RPMI8226 (cell line): ENCODE data around the gene MTCH1.

ENCODE experiments used
- DNase-seq: peaks from one replicate; pipeline ENCODE4 v3.0.0-alpha.2; 2015

Gene MTCH1

GRCh38 chr6:36969988-36970891, 15.8 kb downstream of the MTCH1 start:
- no peak for DNase-seq

GRCh38 chr6:36969240-36969691, 16.7 kb downstream of the MTCH1 start:
- no peak for DNase-seq

DNA sequence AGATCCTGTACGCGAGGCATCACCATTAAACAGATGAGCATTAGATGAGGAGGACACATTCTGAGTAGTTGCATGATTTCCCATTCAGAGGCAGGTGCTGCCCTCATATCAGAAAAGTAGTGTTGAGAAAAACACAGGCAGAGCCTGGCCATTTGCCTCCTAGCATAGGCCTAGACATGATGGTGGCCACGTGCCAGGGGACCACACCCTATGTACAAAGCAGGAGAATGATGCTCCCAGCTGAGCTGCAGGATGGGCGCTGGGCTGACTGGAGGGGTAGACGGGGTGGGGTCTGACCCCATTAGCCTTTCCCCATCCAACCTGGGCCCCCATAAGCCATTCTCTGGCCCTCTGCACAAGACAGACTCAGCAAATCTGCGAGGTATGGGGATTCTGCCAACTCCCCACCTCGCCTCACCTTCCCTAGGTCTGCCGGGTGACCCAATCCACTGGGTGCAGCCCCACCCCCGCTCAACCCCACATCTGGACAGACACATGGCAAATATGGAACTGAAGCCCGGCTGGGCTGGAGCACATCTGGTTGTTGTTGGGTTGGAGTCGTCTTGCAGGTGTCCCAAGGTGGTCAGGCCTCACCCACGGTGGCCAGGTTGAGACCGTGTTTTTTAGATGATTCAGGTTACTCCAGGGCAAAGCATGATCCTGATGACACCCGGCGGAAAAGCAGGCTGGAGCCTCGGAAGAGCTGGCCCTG, 17.6 kb downstream of the MTCH1 start:
- DNase-seq = no peak

GRCh38 chr6:36967757-36968156, 18.2 kb downstream of the MTCH1 start:
- no peak for DNase-seq

GRCh38 chr6:36967301-36967700, 18.7 kb downstream of the MTCH1 start:
- no peak for DNase-seq

GRCh38 chr6:36964908-36965307, 21.1 kb downstream of the MTCH1 start:
- DNase-seq = no peak

DNA sequence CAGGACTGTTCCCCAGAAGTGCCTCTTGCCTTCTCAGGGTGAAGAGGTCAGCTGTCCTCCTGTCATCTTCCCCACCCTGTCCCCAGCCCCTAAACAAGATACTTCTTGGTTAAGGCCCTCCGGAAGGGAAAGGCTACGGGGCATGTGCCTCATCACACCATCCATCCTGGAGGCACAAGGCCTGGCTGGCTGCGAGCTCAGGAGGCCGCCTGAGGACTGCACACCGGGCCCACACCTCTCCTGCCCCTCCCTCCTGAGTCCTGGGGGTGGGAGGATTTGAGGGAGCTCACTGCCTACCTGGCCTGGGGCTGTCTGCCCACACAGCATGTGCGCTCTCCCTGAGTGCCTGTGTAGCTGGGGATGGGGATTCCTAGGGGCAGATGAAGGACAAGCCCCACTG, 21.6 kb downstream of the MTCH1 start:
- DNase-seq = no peak

DNA sequence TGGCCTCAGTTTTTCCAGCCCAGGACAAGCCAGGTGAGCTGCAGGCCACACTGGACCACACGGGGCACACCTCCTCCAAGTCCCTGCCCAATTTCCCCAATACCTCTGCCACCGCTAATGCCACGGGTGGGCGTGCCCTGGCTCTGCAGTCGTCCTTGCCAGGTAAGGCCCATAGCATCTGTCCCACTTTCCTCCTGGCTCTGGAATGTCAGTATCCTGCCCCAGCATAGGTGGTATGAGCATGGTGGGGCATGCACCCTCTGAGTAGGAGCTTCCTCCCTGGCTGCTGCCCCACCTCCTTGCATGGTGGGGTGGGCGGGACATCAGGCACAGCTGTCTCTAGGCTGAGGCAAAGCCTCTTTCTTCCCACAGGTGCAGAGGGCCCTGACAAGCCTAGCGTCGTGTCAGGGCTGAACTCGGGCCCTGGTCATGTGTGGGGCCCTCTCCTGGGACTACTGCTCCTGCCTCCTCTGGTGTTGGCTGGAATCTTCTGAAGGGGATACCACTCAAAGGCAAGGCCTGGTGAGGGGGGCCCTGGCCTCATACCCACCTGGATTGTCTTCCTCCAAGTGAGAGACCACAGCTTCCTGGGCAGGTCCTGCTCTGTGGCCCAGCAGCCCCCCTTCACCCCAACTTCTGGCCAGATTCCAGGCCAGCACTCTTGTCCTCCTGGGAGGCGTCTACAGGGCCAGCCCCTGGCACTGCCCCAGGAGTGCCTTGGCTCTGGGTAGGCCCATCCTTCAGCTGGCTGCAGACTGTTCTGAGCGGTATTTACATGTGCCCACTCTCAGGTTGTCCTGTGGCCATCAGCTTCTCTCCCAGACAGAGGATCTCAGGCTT, 22.3 kb downstream of the MTCH1 start:
- peak; percentile 94 for DNase-seq

GRCh38 chr6:36962874-36963273, 23.1 kb downstream of the MTCH1 start:
- DNase-seq = peak; percentile 38

DNA sequence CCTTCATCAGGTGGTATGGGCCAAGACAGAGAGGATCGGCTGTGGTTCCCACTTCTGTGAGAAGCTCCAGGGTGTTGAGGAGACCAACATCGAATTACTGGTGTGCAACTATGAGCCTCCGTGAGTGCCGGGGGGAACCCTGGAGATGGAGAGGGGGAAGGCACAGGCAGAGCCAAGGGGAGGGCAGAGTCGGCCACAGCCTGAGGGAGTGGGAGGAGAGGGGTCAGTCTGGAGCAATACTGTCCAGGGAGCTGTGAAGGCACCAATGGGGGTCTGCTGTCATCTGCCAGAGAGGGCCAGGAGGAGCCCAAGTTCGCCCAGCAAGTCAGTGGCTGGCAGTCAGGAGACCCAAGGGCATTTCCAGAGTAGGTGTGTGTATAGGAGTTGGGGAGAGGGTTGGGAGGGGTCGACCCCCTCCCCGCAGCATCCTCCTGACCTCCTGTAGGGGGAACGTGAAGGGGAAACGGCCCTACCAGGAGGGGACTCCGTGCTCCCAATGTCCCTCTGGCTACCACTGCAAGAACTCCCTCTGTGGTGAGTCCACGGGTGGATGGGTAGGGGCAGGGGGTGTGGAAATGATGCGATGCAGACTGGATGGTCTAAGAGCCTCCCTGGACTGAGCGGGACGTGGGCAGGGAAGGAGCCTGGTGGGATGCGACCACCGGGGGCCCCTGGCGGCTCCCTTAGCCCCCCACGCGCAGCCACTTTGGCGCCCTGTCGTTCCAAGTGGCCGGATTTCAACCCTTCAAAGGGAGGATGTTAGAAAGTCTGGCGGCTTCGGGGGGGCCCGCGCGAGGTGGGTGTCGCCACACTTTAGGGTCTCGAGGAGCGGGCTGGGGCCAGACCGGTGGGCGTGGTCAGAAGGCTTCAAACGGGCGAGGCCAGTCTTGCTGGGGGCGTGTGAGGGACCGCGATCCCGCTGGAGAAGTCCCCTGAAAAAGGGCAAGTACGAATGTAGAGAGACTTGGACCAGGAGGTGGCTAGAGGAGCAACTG, 24.3 kb downstream of the MTCH1 start:
- no peak for DNase-seq

DNA sequence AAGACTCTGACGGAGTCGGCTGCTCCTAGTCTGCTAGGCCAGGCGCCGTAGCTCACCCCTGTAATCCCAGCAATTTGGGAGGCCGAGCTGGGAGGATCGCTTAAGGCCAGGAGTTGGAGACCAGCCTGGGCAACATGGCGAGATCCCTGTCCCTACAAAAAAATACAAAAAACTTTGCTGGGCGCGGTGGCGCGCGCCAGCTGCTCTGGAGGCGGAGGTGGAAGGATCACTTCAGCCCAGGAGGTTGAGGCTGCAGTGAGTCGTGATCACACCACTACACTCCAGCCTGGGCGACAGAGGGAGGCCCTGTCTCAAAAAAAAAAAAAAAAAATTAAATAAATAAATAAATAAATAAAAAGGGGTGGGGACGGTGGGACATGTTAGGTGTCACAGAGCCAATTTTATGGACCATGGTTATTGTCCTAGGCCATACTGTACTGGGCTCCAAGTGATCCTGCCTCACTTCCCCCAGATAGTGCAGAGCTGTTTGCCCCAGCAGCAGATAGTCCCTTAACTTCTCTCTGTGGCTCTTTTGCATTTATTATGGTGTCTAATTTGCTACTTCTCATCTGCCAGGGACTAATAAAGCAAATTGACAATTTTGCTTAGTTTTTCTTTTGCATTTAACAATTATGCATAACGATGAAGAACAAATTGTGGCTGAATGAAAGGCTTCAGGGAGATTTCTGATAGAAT, 26.3 kb downstream of the MTCH1 start:
- DNase-seq = no peak

DNA sequence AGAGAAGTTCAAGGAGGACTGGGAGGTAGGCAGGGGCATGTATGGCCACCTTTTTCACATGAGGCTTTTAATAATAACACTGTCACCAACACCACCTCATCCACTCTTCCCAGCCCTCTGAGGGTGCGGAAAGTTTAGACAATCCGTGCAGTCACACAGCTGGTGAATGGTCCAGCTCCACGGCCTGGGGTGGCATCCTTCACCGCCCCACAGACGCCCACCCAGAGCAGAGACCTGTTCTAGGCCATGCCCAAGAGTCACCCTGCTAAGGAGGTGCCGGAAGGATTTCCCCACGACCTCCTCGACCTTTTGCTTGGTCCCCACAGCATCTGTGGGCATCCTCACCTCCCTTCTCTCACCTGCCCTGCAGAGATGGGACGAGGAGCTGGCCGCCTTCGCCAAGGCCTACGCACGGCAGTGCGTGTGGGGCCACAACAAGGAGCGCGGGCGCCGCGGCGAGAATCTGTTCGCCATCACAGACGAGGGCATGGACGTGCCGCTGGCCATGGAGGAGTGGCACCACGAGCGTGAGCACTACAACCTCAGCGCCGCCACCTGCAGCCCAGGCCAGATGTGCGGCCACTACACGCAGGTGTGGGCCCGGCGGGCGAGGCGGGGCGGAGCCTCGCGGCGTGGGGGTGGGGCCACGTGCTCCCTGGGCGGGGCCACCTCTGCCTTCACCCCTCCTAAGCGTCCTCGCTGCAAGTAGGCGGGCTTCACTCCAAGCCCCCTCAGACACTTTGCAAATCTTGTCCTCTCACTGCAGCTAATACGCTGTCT, 27.0 kb downstream of the MTCH1 start:
- no peak for DNase-seq

- DNase-seq = no peak
Observed at GRCh38 chr6:36957773-36958271, 28.2 kb downstream of the MTCH1 start.

- no peak for DNase-seq
Observed at GRCh38 chr6:36956446-36956820, 29.6 kb downstream of the MTCH1 start.

DNA sequence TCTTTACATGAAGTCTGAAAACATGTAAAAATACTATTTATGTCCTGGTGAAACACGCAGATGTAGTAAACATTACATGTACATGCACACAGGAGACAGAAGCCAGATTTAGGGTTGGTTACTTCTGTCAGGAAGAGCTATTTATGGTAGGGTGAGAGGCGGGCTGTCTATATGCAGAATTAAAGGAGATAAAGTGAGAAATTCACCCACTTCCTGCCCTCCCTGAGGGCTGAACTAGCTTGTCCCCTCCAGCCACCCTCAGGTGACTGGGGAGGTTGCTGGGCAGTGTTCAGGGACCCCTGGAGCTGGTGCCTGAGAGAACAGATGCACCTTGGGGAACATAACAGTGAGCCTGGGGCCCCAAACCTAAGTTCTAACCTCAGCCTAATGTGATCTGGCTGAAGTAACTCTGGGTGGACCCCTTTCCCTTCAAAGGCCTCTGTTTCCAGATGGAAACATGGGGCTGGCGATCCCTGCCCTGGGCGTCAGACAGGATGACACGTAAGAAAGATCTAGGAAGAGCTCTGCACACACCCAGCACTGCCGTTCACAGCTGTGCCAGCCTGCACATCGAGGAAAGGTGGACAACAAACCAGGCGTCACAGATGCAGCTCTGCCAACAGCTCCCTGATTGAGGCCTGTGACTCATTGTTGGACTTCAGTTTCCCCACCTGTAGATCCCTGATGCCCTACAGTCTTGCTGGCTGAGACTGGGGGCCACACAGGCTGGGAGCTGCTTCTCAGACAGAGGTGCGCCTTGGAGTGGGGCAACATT, 30.1 kb downstream of the MTCH1 start:
- DNase-seq = no peak

DNA sequence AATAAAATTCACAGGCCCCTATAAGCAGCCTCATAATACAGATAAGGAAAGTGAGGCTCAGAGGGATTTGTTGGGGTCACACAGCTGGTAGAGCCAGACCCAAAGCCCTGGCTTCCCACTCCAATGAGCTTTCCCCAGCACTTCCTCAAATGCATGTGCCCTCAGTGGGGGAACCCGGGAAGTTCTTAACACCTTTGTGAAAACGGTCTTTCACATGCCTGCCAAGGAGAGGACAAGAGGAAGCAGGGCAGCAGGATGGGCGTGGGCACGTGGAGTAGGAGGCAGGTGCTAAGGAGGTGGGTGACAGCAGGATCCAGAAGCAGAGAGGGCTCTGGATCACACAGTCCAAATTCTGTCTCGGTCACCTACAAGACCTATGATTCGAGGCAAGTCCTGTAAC, 30.9 kb downstream of the MTCH1 start:
- DNase-seq = no peak

DNA sequence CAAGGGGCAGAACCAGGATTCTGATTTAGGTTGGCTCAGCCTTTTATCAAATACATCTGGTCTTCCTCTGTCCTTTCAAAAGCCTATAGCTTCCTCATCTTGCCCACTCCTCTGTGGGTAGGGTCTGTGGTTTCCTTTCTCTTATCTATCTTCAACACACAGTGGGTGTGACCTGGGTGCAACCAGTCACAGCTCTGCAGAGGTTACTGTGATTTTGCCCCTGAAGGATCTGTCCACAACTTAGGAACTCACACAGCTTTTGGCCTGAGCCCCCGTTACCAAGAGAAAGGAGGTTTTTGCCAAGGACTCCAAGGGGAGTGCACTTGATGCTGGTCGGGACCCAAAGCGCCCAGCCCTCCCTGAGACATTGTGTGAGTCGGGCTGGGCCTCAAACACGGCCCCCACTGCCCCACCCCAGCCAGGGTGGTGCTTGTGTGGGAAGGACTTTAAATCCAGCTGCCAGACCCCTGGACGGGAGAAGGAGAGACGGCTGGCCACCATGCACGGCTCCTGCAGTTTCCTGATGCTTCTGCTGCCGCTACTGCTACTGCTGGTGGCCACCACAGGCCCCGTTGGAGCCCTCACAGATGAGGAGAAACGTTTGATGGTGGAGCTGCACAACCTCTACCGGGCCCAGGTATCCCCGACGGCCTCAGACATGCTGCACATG, 31.6 kb downstream of the MTCH1 start, which contains the start of gene PI16:
PI16 (plus strand) TSS at position 477 of the 670 bp plus-strand sequence; CDS start at position 500, 23 bp downstream.
- DNase-seq = no peak

GRCh38 chr6:36953931-36954261, 32.1 kb downstream of the MTCH1 start:
- no peak for DNase-seq

DNA sequence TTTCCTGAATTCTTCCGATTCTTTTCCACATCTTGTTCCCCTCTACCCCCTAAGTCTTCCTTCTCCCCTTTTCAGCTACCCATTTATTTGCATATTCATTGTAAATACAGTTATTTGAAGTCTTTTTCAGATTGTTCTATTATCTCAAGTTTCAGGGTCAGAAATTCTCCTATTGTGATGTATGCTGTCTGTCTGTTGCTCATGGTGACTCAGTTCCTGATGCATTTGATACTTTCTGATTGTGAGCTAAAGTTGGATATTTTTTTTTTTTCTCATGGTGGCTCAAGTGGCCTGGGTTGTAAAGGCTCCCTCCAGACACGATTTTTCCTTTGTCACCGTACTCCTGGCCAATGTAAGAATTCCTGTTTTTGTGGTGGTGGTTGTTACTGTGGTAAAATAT, 36.4 kb downstream of the MTCH1 start:
- no peak for DNase-seq
